ENCODE measurements around the gene SAMD15.

GRCh38 chr14:77403768-77404167 is 26.6 kb downstream of the SAMD15 start:
- TF ChIP-seq, protein P1, sequence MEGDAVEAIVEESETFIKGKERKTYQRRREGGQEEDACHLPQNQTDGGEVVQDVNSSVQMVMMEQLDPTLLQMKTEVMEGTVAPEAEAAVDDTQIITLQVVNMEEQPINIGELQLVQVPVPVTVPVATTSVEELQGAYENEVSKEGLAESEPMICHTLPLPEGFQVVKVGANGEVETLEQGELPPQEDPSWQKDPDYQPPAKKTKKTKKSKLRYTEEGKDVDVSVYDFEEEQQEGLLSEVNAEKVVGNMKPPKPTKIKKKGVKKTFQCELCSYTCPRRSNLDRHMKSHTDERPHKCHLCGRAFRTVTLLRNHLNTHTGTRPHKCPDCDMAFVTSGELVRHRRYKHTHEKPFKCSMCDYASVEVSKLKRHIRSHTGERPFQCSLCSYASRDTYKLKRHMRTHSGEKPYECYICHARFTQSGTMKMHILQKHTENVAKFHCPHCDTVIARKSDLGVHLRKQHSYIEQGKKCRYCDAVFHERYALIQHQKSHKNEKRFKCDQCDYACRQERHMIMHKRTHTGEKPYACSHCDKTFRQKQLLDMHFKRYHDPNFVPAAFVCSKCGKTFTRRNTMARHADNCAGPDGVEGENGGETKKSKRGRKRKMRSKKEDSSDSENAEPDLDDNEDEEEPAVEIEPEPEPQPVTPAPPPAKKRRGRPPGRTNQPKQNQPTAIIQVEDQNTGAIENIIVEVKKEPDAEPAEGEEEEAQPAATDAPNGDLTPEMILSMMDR (IDR thresholded peaks at IDR 0.05; ENCODE audit: insufficient read depth, low read length, poor library complexity, severe bottlenecking), result no peak
- no peak for TF ChIP-seq EZH2phosphoT487 (conservative IDR thresholded peaks at IDR 0.05; ENCODE audit: low read length)

Measured in SU-DHL-6 (cell line).